Lung (tissue), 12 donors: ENCODE data around the gene RPL14. TPM values are rescaled to one million over a fixed set of nuclear protein-coding genes. Genes with fewer than 3 reads are reported as not detected.

ENCODE experiments used
- ATAC-seq: fragments of 200-7000 bp; cut with Tn5 transposase; one replicate; pipeline ENCODE4 v1.9.1; 2020; ENCODE audit warnings: moderate number of reproducible peaks; ENCODE audit not compliant: insufficient read depth, low FRiP score
- DNase-seq, 3 donors: peaks; one replicate each; pipeline ENCODE4 v3.0.0-alpha.2; 2013 to 2017
- H3K27ac ChIP-seq, 2 donors: one replicate each; pipeline ENCODE4 v1.5.1; 2013; ENCODE audit warnings: mild to moderate bottlenecking in 2 of 2, moderate library complexity in 2 of 2, control low read depth in 1 of 2, inconsistent platforms in 1 of 2, low read depth in 1 of 2, low read length in 1 of 2
- H3K27me3 ChIP-seq, 3 donors: one replicate each; pipeline ENCODE4 v1.5.1; 2013; ENCODE audit warnings: low read length in 2 of 3; ENCODE audit not compliant: control insufficient read depth in 3 of 3, insufficient read depth in 3 of 3
- H3K36me3 ChIP-seq, 4 donors: one replicate each; pipeline ENCODE4 v1.5.1; 2013; ENCODE audit warnings: low read length in 4 of 4, mild to moderate bottlenecking in 1 of 4, moderate library complexity in 1 of 4; ENCODE audit not compliant: control insufficient read depth in 4 of 4, insufficient read depth in 4 of 4
- H3K4me1 ChIP-seq, 5 donors: one replicate each; pipeline ENCODE4 v1.5.1; 2013; ENCODE audit warnings: low read length in 5 of 5, mild to moderate bottlenecking in 2 of 5, moderate library complexity in 1 of 5; ENCODE audit not compliant: control insufficient read depth in 5 of 5, insufficient read depth in 5 of 5
- H3K4me3 ChIP-seq: one replicate; pipeline ENCODE4 v1.5.1; 2013; ENCODE audit warnings: mild to moderate bottlenecking, control low read depth, moderate library complexity
- H3K9ac ChIP-seq, 2 donors: one replicate each; pipeline ENCODE4 v1.5.1; 2013; ENCODE audit warnings: low read length in 2 of 2, control low read depth in 1 of 2; ENCODE audit not compliant: insufficient read depth in 1 of 2
- H3K9me3 ChIP-seq, 4 donors: one replicate each; pipeline ENCODE4 v1.5.1; 2013; ENCODE audit warnings: low read length in 3 of 4, mild to moderate bottlenecking in 1 of 4, moderate library complexity in 1 of 4; ENCODE audit not compliant: control insufficient read depth in 4 of 4, insufficient read depth in 3 of 4
- WGBS, 2 donors: extraction: QIAGEN DNeasy Blood & Tissue Kit; methylation state at CpG; one replicate each; pipeline ENCODE4 v1.1.7; 2013; 5-methylcytosine and 5-hydroxymethylcytosine counted together
- polyA plus RNA-seq, 2 donors: library from polyadenylated mRNA; stranded (reverse); fragments of 200-250 nt; gene quantifications; one replicate each; pipeline ENCODE4 v1.2.1, GENCODE V29; 2013
- total RNA-seq, 2 donors: library from RNA; depleted of rRNA in 1 of 2; stranded (reverse); fragments of >200 nt in 1 of 2; gene quantifications; one replicate each; pipeline ENCODE4 v1.2.1, GENCODE V29; 2014 to 2021
- TF ChIP-seq, protein P1 (sequence below): IDR thresholded peaks from 2 replicates; pipeline ENCODE4 v1.5.1; 2012; ENCODE audit warnings: mild to moderate bottlenecking; ENCODE audit errors: control extremely low read depth, extremely low read depth
- donor health status: control.
- donor health status: control.
- donor health status: Bipolar disorder and iron deficiency.
- donor health status: healthy.
- donor health status: DM: yes; HTN: yes; CAD: no.

The RPL14 gene
- total and polyA plus RNA-seq, 4 donors, result 473 to 2,599 (median 1,226) TPM

GRCh38 chr3:40490916-40491315 is 33.8 kb downstream of the RPL14 start:
- DNase-seq, result no peak
- Histone ChIP-seq H3K27ac (no peak overlapping the region), H3K9ac (no peak overlapping the region), H3K9me3 (peaks cover 0 to 19% (median 9%) of the 10 kb centered on the region in 4 donors), H3K27me3 (no peaks in the 10 kb centered on the region), H3K4me1 (no peaks in the 10 kb centered on the region), H3K36me3 (peaks cover 14 to 20% (median 19%) of the 10 kb centered on the region in 4 donors), H3K4me3 (no peak overlapping the region)
- whole genome bisulfite sequencing, 2 donors, result 91% methylated on average over 5 of the region's 5 CpGs
- no peak for ATAC-seq
- TF ChIP-seq, protein P1, sequence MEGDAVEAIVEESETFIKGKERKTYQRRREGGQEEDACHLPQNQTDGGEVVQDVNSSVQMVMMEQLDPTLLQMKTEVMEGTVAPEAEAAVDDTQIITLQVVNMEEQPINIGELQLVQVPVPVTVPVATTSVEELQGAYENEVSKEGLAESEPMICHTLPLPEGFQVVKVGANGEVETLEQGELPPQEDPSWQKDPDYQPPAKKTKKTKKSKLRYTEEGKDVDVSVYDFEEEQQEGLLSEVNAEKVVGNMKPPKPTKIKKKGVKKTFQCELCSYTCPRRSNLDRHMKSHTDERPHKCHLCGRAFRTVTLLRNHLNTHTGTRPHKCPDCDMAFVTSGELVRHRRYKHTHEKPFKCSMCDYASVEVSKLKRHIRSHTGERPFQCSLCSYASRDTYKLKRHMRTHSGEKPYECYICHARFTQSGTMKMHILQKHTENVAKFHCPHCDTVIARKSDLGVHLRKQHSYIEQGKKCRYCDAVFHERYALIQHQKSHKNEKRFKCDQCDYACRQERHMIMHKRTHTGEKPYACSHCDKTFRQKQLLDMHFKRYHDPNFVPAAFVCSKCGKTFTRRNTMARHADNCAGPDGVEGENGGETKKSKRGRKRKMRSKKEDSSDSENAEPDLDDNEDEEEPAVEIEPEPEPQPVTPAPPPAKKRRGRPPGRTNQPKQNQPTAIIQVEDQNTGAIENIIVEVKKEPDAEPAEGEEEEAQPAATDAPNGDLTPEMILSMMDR, result no peak

DNA sequence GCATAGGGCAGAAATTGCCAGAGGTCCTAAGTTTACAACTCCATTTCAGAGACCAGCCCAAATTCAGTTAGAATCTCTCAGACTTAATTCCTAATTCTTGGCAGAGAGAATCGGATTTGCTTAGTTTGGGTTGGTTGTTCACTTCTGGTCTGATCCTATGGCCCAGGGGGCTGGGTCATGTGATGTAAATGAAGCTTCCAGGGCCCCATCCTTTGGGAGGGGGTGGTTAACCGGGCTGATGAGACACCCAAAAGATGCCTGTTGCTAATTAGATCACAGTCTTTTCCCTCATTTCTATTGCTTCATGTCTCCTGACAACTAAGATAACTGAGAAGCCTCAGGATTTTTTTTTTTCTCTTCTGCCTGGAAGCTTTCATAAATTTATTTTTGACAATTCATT is 37.6 kb downstream of the RPL14 start:
- Histone ChIP-seq H3K9me3 (no peaks in the 10 kb centered on the region), H3K4me1 (no peaks in the 10 kb centered on the region), H3K36me3 (no peaks in the 10 kb centered on the region), H3K9ac (no peak overlapping the region), H3K27ac (no peak overlapping the region), H3K4me3 (no peak overlapping the region), H3K27me3 (no peaks in the 10 kb centered on the region)
- DNase-seq, result no peak
- 70 to 77% methylated on average over 2 of the region's 2 CpGs for WGBS, 2 donors
- no peak for ATAC-seq
- TF ChIP-seq, protein P1, result no peak

DNA sequence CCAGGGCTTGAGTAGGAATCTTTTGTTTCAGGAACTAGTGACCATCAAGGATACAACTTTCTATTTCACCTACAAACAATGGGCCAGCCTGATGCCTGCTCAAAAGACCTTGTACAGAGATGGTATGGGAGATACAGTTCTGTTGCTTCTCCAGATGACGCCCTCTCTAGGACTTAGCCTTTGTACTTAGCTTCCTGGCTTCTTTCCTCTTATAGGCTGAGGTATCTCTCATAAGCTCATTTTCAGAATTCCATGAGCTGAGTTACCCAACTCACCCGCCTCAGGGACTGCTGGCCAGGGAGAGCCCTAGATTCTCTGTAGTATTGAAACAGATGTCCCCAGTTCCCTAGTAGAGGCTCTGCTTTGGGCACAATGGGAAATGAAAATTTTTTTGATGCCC is 40.1 kb downstream of the RPL14 start:
- Histone ChIP-seq H3K9me3 (no peaks in the 10 kb centered on the region), H3K4me3 (no peak overlapping the region), H3K4me1 (no peaks in the 10 kb centered on the region), H3K36me3 (no peaks in the 10 kb centered on the region), H3K27me3 (no peaks in the 10 kb centered on the region), H3K27ac (no peak overlapping the region), H3K9ac (no peak overlapping the region)
- TF ChIP-seq, protein P1, result no peak
- DNase-seq, result no peak
- whole genome bisulfite sequencing, 2 donors, result 91 to 96% methylated on average over 2 of the region's 2 CpGs
- no peak for ATAC-seq

DNA sequence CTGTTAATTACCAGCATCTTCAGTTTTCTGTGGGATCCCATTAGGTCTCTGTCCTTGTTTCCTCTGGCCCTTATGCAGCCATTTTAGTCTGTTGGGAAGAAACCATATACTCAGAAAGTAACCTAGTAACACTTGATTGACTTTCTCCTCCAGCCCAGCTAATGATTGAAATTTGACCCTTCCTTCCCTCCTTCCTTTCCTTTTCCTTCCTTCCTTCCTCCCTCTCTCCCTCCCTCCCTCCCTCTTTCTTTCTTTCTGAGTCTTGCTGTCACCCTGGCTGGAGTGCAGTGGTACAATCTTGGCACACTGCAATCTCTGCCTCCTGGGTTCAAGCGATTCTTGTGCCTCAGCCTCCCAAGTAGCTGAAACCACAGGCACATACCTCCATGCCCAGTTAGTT is 42.8 kb downstream of the RPL14 start:
- H3K36me3 ChIP-seq, result no peaks in the 10 kb centered on the region
- no peaks in the 10 kb centered on the region for H3K9me3 ChIP-seq
- no peak overlapping the region for H3K27ac ChIP-seq
- H3K27me3 ChIP-seq, result no peaks in the 10 kb centered on the region
- H3K4me3 ChIP-seq, result no peak overlapping the region
- no peak overlapping the region for H3K9ac ChIP-seq
- no peak for DNase-seq
- TF ChIP-seq, protein P1, result no peak
- H3K4me1 ChIP-seq, result peaks cover 0 to 7% (median 0%) of the 10 kb centered on the region in 5 donors
- 96% methylated on average over 1 of the region's 1 CpG for WGBS, 2 donors
- no peak for ATAC-seq
